Stimulated activated CD8-positive, alpha-beta memory T cell treated with anti-CD3 and anti-CD28 coated beads, Interleukin-7, amount 100 ng/mL, for 24 hours (primary cell): Measurements from ENCODE around the gene TMEM163.

Experiments used
- DNase-seq: peaks from one replicate; pipeline ENCODE4 v3.0.0-alpha.2; 2020; ENCODE audit warnings: low read depth

TMEM163 gene

DNA sequence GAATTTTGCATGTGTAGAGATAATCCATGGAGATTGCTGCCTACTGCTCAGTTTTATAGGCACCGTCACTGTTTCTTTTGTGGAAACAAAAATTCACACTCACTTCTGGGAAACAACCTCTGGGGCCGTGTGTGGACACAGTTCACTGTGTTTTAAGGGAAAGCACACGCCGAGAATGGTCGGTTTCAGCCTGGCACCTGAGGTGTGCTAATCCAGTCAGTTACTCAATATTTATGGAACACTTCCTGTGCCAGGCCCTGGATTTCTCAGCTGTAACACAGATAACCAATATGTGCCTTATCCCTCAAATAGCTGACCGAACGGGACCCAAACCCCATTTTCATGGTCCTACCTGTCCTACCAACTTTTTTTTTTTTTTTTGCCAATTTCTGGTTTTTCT, 285.3 kb downstream of the TMEM163 start:
- no peak for DNase-seq

DNA sequence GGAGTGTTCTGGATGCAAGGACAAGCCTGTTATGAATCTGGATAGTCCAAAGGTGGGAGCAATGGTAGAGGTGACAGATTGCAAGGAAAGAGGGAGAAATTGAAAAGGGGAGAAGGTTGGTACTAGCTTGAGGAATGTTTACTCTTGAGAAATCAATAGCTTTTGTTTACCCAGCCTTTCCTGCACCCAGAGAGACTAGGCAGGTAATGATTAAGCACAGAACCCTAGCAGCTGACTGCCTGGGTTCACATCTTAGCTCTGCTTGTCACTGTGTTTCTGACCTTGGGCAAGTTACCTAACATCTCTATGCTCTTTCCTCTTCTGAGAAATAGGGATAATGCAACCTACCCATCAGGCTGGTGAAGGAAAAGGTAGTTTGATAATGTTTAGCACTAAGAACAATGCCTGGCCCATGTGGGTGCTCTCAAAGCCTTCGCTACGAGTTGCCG, 286.3 kb downstream of the TMEM163 start:
- DNase-seq = no peak

DNA sequence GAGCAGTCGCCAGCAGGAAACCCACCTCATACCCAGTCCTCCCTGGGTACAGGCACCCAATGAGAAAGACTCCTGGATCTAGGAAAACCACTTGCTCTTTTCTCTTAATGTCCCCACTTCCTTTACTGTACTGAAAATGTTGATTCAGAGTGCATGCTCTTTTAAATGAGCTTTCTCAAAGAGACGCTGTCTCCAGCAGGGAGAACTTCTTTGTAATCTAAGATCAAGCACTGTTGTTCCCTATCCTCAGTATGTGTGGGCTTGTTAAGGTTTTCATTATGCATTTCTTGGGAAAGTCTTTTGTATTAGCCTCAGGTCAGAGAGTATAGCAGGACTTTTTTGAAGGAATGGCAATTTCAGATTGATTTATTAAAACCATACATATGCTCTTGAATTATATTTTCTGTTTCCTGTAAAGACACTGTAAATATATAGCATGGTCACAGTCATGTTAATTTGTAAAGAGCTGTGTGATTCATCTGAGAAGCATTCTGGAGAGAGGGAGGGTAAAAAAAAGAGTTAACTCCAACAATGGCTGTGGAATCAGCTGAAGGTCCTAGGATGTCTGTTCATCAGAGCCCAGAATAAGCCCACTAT, 286.9 kb downstream of the TMEM163 start:
- no peak for DNase-seq

DNA sequence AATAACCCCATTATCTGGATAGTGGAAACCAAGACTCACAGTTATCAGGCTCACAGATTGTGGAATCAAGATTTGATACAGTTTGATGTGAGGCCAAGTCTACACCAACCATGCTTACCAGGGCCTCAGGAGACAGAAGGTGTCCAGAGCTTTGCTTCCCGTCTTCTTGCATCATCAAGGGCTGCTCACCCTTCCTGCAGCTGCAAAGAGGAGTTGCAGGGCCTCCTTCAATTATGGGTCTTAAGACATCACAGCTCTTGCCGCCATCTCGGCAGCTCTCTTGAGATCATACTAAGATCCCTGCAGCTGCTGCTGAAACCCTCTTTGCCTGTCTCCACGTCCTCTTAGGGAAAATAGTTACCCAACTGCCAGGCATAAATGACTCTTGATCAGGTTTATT, 288.9 kb downstream of the TMEM163 start:
- no peak for DNase-seq

DNA sequence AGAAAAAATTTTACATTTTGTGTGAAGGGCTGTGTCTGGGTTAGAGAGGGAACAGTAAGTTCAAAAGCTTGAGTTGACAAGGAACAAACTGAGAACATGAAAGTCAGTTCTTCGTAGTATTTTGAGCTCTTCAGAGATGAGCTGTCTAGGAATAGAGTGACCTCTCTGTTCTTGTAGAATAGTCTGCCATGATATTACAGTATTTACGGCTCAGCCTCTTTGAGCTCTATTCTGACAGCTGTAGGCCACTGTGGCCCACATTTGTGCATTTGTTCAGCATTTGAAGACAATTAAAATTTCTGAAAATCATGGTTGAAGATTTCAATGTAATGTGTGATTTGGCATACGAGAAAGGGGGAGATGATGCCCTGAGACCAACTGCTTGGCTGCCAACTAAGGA, 292.1 kb downstream of the TMEM163 start:
- no peak for DNase-seq

DNA sequence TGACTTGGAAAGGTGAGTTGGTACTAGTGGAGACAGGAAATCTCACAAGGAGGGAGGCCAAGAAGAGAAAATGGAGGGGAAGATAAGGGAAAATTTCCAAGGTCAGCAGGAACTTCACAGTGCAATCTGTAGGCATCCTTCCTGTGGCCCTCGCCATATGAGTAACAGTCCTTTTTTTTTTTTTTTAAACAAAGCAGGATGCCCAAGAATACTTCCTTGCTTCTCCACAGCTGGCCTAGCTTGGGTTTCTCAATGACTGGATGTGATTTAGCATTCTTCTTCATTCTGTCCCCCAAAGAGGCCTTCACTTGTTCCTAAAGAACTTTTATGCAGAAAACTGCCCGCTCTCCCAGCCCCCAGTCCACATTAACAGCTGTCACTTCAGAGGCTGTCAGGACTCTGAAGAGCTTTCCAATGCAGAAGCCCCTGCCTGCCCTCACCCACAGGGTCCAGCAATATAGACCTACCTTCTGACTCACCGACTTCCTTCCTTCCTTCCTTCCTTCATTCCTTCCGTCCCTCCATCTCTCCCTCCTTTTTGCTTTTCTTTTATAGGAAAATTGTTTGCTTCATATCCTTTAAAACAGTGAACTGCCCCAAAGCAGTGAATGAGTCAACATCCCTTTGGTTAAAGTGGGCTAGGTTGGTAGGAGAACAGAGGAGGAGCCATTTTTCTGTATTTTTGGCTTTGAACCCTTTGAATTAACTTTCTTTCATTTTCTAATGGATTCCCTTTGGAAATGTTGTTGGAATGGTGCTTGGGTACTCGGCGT, 292.9 kb downstream of the TMEM163 start:
- DNase-seq = no peak

DNA sequence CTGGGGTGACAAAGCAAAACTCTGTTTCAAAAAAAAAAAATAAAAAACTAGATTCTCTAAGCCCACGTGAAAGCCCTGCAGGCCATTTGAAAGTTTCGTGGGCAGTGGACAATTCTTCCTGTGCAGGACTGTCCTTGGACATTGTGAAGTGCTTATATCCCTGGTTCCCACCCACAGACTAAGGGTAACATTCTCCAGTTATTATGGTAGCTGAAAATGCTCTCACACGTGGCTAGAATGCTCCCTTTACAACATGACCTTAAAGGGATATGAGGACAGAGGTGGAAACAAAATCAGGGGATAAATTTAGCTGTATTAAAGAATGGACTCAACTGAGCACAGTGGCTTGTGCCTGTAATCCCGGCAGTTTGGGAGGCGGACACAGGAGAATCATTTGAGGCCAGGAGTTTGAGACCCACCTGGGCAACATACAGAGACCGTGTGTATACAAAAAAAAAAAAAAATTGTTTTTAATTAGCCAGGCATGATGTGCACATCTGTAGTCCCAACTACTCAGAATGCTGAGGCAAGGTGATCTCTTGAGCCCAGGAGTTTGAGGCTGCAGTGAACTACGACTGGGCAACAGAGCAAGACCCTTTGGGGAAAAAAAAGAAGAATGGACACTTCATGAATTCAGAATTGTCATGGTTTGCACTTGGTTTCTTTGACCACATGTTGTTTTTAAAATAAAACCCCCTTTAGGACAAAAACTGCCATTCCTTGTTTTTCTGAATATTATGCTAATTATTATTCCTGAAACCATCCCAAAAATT, 297.1 kb downstream of the TMEM163 start:
- DNase-seq = no peak

DNA sequence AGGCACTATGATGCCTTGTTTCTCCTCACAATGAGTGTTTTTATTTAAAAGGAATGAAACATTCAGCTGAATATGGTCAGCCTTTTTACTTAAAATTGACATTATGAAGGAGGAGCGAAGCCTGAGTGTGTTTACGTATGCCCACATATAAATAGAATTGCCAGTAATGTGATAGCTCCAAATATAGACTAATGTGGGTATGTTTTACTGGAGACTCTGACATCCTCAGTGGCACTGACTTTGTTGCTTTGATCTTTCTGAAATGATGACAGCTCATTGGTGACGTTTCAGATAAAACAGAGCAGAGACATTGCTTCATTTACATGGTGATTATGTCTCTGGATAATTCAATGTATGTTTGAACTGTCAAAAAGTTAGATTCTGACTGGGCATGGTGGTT, 297.9 kb downstream of the TMEM163 start:
- DNase-seq = no peak

DNA sequence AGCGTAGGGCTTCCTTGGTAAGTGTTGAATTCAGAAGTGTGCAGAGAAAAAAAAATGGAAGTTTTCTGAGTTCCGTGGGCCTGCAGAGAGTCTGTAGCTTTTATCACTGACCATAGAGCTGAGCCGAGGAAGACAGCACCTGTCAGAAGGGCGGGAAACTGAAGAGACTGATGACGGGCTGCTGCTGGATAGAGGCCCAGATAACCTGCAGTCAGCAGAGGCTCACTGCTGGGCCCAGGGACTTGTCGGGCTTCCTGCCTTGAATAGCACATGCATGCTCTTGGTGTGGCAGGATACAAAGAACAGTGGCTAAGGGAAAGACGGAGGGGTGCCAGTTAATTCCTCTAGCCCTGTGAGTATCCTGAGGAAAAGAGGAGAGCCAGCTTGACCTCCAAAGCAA, 298.5 kb downstream of the TMEM163 start:
- no peak for DNase-seq

DNA sequence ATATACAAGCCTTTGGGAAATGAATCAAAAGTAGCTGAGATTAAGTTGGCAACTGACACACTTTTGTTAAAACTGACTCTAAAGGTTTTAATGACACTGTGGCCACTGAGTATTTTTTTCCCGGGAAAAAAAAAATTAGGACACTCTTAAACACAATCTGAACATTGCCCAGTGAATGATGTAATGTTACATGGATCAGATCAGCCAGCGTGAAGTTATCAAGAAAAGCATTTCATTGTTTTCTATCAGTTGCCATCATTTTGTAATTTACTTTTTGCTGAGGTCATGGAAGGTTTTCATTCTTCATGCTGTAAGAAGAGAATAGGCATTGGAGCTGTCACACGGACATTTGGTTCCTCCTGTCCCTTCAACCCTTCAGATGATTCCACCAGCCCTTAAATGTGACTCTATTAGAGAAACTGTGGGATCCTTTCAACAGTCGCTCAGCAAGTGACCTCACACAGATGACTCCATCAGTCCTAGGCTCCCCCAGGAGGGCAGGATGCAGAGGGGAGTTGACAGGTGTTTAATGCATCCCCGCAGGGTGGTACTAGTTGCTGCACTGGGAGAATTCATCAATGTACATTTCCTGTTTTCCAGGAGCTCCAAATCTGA, 300.7 kb downstream of the TMEM163 start:
- DNase-seq = no peak

DNA sequence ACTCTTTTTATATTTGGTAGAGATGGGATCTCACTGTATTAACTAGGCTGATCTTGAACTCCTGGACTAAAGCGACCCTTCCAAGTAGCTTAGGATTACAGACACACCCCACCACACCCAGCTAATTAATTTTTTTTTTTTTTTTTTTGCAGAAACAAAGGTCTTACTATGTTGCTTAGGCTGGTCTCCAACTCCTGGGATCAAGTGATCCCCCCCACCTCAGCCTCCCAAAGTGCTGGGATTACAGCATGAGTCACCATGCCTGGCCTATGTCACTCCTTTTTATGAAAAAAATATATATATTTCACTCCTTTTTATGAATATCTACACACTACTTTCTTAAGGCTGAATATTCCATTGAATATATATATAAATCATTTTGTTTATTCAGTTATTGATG, 302.2 kb downstream of the TMEM163 start:
- DNase-seq = no peak

DNA sequence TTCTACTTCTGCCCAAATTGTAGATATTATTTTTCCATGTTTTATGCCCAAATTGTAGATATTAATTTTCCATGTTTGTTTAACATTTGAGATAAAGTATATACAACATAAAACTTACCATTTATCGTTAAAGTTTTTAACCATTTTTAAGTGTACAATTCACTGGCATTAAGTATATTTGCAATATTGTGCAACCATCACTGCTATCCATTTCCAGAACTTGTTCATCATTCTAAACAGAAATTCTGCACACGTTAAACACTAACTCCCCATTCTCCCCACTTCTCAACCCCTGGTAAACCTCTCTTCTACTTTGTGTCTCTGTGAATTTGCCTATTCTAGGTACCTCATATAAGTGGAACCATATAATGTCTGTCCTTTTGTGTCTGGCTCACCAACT, 302.8 kb downstream of the TMEM163 start:
- DNase-seq = no peak

DNA sequence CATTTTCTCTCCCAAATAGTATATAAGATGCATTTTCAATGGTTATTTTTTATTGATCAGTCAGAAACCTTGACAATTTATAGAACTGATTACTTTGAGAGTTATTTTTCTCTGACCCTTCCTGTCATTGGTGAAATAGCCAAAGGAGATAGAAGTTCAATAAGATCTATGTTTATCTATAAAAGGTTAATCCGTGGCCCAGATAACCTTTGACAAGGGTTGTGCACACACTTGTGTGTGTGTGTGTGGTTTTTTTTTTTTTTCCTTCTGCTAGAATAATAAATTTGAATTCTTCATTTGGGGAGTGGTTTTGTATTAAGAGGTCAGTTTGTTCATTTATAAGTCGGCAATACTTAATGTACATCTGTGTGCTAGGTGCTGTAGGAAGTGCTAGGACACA, 304.9 kb downstream of the TMEM163 start:
- DNase-seq = no peak

DNA sequence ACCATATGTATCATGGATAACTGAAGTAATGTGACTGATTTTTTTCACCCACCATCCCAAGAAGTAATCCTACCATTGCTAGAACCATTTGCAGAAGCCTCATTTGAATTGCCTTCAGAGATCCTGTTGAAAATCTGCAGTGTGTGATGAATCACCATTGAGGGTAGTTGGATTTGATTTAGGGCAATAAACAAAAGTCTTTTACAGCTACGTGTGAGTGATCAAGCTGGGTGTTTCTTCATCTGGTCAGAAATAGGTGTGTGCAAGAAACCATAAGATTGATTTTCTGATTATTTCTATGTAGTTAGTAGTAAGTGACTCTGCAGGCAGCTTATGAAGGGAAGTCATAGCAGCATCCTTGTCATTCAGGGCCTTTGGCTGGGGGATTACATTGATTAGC, 305.4 kb downstream of the TMEM163 start:
- no peak for DNase-seq

DNA sequence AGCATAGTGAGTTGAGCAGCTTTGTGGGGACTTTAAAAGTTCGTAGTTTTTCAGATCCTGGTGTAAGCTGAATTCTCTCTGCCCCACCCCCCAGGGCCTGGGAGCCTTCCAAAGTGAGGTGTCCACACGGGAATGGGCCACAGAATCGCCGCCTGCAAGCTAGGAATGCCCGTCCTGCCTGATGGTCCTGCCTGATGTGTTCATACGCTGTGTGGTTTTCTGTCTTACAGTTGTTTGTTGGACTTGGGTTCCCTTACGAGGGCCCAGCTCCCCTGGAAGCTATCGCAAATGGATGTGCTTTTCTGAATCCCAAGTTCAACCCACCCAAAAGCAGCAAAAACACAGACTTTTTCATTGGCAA, 306.2 kb downstream of the TMEM163 start:
- DNase-seq = no peak

DNA sequence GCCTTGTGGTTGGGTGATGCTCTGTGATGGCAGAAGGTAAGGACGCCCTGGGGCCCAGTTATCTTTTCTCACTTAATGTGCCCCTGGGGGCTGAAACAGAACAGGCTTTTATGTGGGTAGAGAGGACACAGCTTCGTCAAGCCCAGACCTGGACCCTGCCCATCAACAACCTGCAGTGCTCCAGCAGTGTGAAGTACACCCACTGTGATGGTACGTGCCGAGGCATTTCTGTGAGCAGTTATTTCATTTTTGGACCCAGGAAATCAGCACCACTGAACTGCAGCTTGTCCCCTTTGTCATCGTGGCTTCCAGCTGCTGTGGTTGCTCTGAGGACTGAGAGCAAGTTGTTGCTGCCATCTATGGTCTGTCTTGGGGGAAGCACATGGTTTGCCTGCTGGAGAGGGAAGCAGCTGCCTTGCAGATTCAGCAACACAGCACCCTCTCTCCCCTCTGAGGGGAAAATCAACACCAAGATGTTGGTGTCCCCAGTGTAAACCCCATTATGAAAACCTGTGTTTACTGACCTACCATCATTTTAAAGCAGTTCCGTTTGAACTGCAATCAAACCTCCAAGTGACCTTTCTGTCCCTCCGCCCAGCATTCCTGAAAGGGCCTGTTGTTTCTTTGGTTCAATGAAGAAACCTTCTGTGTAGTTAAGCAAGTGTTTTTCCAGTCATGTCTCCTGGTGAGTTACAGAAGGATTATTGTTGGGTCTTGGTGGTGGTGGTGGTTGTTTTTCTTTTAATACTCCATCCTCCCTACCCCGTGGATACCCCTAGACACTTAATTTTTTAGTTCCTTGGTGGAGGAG, 306.8 kb downstream of the TMEM163 start:
- DNase-seq = peak; percentile 24

DNA sequence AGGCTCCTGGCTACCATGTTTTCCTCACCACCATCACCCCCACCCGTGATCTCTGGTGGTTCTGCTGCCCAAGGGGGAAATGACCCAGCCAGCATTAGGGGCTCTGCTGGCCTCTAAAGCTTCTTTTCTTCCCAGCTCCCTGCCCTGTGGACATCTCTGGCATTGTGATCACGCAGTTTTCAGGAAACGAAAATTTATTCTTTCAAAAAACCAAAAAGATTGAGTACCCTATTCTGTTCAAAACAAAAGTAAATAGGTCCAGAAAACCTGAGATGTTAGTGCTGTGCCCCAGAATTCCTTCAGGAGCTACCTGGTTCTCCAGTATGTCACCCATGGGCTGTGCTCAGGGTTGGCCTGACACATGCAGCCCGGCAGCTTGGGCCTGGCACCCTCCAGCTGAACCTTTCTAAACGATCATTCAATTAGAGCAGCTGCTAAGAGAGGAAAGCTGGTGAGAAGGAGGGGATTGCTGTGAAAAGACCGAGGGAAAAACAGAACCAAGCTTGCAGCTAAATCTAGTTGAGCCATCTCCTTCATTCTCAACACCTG, 307.4 kb downstream of the TMEM163 start:
- no peak for DNase-seq

DNA sequence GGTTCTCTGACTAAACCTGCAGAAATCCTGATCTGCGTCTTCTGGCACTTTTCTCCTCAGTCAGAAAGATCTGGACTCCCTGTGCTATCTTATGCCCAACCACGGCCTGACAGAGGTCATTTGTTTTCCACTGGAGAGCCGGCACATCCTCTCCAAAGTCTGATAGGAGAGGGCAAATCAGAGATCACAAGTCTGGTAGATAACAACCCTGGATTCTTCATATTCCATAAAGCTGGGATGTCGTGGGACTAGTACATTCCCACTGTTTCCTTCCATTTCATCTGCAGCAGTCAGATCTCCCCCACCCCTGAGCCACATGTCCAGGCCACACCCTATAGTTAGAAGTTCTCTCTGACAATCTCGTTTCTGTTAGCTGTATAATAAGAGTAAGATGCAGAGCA, 308.0 kb downstream of the TMEM163 start:
- DNase-seq = no peak

DNA sequence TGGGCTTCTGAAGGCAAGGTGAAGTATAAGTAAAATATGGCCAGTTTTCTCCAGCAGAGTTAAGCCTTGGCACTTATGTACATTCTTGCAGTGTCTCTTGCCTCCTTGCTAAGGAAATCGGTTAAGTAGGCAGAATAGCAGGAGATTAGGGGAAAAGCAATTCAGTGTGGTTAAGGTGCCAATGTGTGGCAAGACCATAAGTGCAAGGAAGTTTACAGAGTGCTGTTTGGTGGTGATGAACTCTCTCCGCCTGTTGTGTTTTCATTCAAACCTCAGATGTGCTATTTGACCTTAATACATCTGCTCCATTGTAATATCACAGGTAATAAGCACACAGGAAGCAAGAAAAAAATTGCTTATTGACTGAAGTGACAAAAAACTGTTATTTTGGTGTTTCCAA, 308.8 kb downstream of the TMEM163 start:
- DNase-seq = no peak

DNA sequence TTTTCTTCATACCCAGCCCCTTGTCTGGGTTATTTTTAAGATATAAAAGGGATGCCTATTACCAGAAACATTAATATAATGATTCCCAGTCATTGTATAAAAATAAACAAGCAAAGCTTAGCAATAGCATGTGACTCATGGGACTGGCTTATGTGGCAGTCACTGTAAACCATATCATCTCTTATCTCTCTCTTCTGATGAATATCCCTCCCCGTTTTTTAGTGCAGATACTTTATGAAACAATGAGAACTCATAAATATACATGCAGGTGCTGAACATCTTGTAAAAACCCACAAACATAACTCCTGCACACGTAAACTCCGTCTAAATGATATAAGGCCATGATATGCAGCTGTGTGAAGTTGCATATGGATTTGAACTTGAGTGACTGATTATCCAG, 310.0 kb downstream of the TMEM163 start:
- no peak for DNase-seq

DNA sequence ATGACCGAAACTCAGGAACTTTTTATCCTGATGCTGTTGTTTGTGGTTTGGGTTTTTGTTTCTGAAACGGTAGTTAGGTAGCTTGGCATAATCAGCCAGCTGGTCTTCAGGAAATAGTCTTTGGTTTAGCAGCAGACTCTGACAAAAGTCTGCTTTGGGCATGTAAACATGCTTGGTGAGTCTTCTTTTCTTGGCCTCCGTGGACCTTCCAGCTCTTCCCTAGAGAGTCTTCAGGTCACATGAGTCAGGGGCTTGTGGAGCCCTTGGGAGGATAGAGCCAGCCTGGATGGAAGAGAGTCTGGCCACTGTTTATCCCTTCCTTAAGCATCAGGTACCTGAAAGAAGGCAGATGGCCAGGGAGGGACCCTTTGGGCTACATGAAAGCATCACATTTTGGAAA, 310.4 kb downstream of the TMEM163 start:
- DNase-seq = no peak
